Body of pancreas (tissue), 4 donors: ENCODE results near the gene MYADML2.

Source experiments
- CTCF ChIP-seq, 7 experiments: fragments of 450-650 bp in 4 of 7; fragments of 200-600 bp in 3 of 7; sonication (generic) in 3 of 7; IDR thresholded peaks; one replicate each; pipeline ENCODE4 v1.5.1; 2016 to 2019; ENCODE audit warnings: antibody characterized with exemption in 7 of 7
- POLR2A ChIP-seq, 3 donors: fragments of 450-650 bp; IDR thresholded peaks; one replicate each; pipeline ENCODE4 v1.6.1; 2016; ENCODE audit warnings: antibody characterized with exemption in 3 of 3, mild to moderate bottlenecking in 2 of 3

GRCh38 chr17:81921996-81922565 lies 25.0 kb downstream of the MYADML2 start:
- TF ChIP-seq CTCF (IDR thresholded peaks at IDR 0.05) = no peak
- no peak for TF ChIP-seq POLR2A (IDR thresholded peaks at IDR 0.05)
